ENCODE results near the gene PELI1. TPM values are rescaled to one million over a fixed set of nuclear protein-coding genes. Genes with fewer than 3 reads are reported as not detected.

PELI1 gene
- polyA plus RNA-seq, 1 donor from 2014 or later = 34.9 TPM

DNA sequence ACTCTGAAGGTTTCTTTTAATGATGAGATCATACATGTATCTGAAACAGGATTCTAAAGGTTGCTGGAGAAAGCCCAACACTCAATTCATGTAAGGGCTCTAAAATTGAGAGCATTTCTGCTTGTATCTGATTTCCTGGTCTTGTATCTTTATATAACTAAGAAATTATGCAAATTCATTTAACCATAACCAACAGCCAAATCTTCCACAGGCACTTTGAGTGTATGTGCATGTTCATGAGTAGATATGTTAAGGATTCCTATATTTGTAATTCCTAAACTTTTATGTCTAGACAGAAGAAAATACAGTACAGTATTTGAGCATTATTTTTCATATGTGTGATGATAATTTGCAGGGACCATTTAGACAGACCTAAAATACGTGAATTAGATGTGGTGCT lies 20.4 kb upstream of the PELI1 start:
- Histone ChIP-seq H2AFZ (ENCODE audit: low read depth, low read length) (no peak overlapping the region), H3F3A (ENCODE audit: insufficient read depth, low read length, poor library complexity, severe bottlenecking) (no peaks in the 10 kb centered on the region), H3K9me2 (ENCODE audit: insufficient read depth, low read length) (no peaks in the 10 kb centered on the region), H3K79me2 (replicated peaks; ENCODE audit: insufficient read depth, low read length) (no peaks in the 10 kb centered on the region), H3K9ac (ENCODE audit: low read length) (no peak overlapping the region), H3K4me3 (ENCODE audit: low read length) (no peak overlapping the region), H3K27ac (ENCODE audit: low read length) (no peak overlapping the region), H3K36me3 (ENCODE audit: insufficient read depth, low read length) (no peaks in the 10 kb centered on the region), H3K4me2 (ENCODE audit: low read length) (no peak overlapping the region), H3K9me3 (ENCODE audit: low read length) (no peaks in the 10 kb centered on the region), H4K20me1 (ENCODE audit: insufficient read depth) (no peaks in the 10 kb centered on the region), H3K27me3 (ENCODE audit: insufficient read depth, low read depth, low read length) (no peaks in the 10 kb centered on the region)
- no peak for TF ChIP-seq MXI1 (conservative IDR thresholded peaks at IDR 0.05; ENCODE audit: poor library complexity, severe bottlenecking)
- no peak for TF ChIP-seq EP300 (conservative IDR thresholded peaks at IDR 0.05; ENCODE audit: poor library complexity, severe bottlenecking)
- TF ChIP-seq SMC3 (conservative IDR thresholded peaks at IDR 0.05; ENCODE audit: poor library complexity) = no peak
- TF ChIP-seq EZH2 (IDR thresholded peaks at IDR 0.05; ENCODE audit: borderline replicate concordance, insufficient read depth, low read length, poor library complexity, severe bottlenecking) = no peak

DNA sequence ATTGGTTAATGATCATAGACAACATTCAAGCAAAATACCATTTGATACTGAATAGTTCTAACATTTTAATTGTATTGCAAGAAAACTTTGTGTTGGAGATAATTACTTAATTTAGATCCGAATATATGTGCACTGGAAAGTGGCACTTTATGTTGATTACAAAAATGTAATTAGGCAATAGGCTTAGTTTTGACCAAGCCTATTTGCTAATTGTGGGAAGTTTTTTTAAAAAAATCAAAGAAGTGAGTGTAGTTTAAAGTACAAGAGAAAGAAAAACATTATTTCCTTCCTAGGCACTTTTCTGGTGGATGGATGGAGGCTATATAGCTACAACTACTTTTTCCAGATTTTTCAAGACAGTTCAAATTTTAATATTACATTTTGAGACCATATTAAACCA lies 18.3 kb upstream of the PELI1 start:
- Histone ChIP-seq H3K4me2 (ENCODE audit: low read length) (no peak overlapping the region), H3K27ac (ENCODE audit: low read length) (no peak overlapping the region), H3K9me3 (ENCODE audit: low read length) (no peaks in the 10 kb centered on the region), H4K20me1 (ENCODE audit: insufficient read depth) (no peaks in the 10 kb centered on the region), H2AFZ (ENCODE audit: low read depth, low read length) (no peak overlapping the region), H3K9me2 (ENCODE audit: insufficient read depth, low read length) (no peaks in the 10 kb centered on the region), H3K79me2 (replicated peaks; ENCODE audit: insufficient read depth, low read length) (no peaks in the 10 kb centered on the region), H3K36me3 (ENCODE audit: insufficient read depth, low read length) (no peaks in the 10 kb centered on the region), H3K9ac (ENCODE audit: low read length) (no peak overlapping the region), H3K4me3 (ENCODE audit: low read length) (no peak overlapping the region), H3K27me3 (ENCODE audit: insufficient read depth, low read depth, low read length) (no peaks in the 10 kb centered on the region), H3F3A (ENCODE audit: insufficient read depth, low read length, poor library complexity, severe bottlenecking) (no peaks in the 10 kb centered on the region)
- TF ChIP-seq, protein P1, sequence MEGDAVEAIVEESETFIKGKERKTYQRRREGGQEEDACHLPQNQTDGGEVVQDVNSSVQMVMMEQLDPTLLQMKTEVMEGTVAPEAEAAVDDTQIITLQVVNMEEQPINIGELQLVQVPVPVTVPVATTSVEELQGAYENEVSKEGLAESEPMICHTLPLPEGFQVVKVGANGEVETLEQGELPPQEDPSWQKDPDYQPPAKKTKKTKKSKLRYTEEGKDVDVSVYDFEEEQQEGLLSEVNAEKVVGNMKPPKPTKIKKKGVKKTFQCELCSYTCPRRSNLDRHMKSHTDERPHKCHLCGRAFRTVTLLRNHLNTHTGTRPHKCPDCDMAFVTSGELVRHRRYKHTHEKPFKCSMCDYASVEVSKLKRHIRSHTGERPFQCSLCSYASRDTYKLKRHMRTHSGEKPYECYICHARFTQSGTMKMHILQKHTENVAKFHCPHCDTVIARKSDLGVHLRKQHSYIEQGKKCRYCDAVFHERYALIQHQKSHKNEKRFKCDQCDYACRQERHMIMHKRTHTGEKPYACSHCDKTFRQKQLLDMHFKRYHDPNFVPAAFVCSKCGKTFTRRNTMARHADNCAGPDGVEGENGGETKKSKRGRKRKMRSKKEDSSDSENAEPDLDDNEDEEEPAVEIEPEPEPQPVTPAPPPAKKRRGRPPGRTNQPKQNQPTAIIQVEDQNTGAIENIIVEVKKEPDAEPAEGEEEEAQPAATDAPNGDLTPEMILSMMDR (IDR thresholded peaks at IDR 0.05; ENCODE audit: poor library complexity, severe bottlenecking) = no peak
- TF ChIP-seq POLR2AphosphoS5 (IDR thresholded peaks at IDR 0.05) (no peak), MXI1 (conservative IDR thresholded peaks at IDR 0.05; ENCODE audit: poor library complexity, severe bottlenecking) (no peak), TAF1 (IDR thresholded peaks at IDR 0.05; ENCODE audit: low read depth) (no peak)

DNA sequence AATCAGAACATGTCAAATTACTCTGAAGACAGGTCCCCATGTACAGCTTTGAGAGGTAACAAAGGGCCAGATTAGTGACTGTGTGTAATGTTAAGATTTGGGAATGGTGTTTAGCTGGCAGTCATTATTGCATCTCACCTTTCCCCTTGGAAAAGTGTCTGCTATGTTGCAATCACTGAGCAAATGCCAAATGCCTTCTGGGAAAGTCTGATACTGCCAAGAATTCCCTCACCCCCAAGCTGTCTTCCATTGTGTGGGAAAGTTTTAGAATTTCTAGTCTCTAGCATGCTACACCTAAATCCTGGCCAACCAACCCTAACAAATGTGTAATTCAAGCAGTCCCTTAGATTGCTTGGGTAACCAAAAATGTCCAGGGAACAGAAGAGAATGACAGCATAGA lies 13.6 kb upstream of the PELI1 start:
- H3K36me3 ChIP-seq (ENCODE audit: insufficient read depth, low read length) = no peaks in the 10 kb centered on the region
- no peak overlapping the region for H3K27ac ChIP-seq (ENCODE audit: low read length)
- H3K9me3 ChIP-seq (ENCODE audit: low read length) = no peaks in the 10 kb centered on the region
- no peaks in the 10 kb centered on the region for H3K79me2 ChIP-seq (replicated peaks; ENCODE audit: insufficient read depth, low read length)
- H3K27me3 ChIP-seq (ENCODE audit: insufficient read depth, low read depth, low read length) = no peaks in the 10 kb centered on the region
- H3K9me2 ChIP-seq (ENCODE audit: insufficient read depth, low read length) = no peaks in the 10 kb centered on the region
- H3K4me2 ChIP-seq (ENCODE audit: low read length) = no peak overlapping the region
- no peak for TF ChIP-seq RAD21 (conservative IDR thresholded peaks at IDR 0.05)
- TF ChIP-seq POLR2AphosphoS5 (IDR thresholded peaks at IDR 0.05) = no peak
- no peak for TF ChIP-seq EZH2 (IDR thresholded peaks at IDR 0.05; ENCODE audit: borderline replicate concordance, insufficient read depth, low read length, poor library complexity, severe bottlenecking)
- TF ChIP-seq, protein P1 (IDR thresholded peaks at IDR 0.05; ENCODE audit: poor library complexity, severe bottlenecking) = no peak
- no peak for TF ChIP-seq MXI1 (conservative IDR thresholded peaks at IDR 0.05; ENCODE audit: poor library complexity, severe bottlenecking)
- TF ChIP-seq EP300 (conservative IDR thresholded peaks at IDR 0.05; ENCODE audit: poor library complexity, severe bottlenecking) = no peak
- no peak for TF ChIP-seq SMC3 (conservative IDR thresholded peaks at IDR 0.05; ENCODE audit: poor library complexity)
- TF ChIP-seq TAF1 (IDR thresholded peaks at IDR 0.05; ENCODE audit: low read depth) = no peak
- TF ChIP-seq, protein P2, sequence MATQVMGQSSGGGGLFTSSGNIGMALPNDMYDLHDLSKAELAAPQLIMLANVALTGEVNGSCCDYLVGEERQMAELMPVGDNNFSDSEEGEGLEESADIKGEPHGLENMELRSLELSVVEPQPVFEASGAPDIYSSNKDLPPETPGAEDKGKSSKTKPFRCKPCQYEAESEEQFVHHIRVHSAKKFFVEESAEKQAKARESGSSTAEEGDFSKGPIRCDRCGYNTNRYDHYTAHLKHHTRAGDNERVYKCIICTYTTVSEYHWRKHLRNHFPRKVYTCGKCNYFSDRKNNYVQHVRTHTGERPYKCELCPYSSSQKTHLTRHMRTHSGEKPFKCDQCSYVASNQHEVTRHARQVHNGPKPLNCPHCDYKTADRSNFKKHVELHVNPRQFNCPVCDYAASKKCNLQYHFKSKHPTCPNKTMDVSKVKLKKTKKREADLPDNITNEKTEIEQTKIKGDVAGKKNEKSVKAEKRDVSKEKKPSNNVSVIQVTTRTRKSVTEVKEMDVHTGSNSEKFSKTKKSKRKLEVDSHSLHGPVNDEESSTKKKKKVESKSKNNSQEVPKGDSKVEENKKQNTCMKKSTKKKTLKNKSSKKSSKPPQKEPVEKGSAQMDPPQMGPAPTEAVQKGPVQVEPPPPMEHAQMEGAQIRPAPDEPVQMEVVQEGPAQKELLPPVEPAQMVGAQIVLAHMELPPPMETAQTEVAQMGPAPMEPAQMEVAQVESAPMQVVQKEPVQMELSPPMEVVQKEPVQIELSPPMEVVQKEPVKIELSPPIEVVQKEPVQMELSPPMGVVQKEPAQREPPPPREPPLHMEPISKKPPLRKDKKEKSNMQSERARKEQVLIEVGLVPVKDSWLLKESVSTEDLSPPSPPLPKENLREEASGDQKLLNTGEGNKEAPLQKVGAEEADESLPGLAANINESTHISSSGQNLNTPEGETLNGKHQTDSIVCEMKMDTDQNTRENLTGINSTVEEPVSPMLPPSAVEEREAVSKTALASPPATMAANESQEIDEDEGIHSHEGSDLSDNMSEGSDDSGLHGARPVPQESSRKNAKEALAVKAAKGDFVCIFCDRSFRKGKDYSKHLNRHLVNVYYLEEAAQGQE (IDR thresholded peaks at IDR 0.05; ENCODE audit: borderline replicate concordance) = no peak
- no peaks in the 10 kb centered on the region for H4K20me1 ChIP-seq (ENCODE audit: insufficient read depth)
- H3K9ac ChIP-seq (ENCODE audit: low read length) = no peak overlapping the region
- H3F3A ChIP-seq (ENCODE audit: insufficient read depth, low read length, poor library complexity, severe bottlenecking) = no peaks in the 10 kb centered on the region
- H3K4me3 ChIP-seq (ENCODE audit: low read length) = no peak overlapping the region
- H2AFZ ChIP-seq (ENCODE audit: low read depth, low read length) = no peak overlapping the region

Measured in neural cell (in vitro differentiated cells).